GM21423 (cell line): ENCODE measurements around the gene ADGRV1.

Source experiments
- ATAC-seq: cut with Tn5 transposase; IDR thresholded peaks from one replicate; pipeline ENCODE4 v1.9.1; 2021; ENCODE audit warnings: mild to moderate bottlenecking, moderate library complexity; ENCODE audit not compliant: unreplicated experiment

The ADGRV1 gene

DNA sequence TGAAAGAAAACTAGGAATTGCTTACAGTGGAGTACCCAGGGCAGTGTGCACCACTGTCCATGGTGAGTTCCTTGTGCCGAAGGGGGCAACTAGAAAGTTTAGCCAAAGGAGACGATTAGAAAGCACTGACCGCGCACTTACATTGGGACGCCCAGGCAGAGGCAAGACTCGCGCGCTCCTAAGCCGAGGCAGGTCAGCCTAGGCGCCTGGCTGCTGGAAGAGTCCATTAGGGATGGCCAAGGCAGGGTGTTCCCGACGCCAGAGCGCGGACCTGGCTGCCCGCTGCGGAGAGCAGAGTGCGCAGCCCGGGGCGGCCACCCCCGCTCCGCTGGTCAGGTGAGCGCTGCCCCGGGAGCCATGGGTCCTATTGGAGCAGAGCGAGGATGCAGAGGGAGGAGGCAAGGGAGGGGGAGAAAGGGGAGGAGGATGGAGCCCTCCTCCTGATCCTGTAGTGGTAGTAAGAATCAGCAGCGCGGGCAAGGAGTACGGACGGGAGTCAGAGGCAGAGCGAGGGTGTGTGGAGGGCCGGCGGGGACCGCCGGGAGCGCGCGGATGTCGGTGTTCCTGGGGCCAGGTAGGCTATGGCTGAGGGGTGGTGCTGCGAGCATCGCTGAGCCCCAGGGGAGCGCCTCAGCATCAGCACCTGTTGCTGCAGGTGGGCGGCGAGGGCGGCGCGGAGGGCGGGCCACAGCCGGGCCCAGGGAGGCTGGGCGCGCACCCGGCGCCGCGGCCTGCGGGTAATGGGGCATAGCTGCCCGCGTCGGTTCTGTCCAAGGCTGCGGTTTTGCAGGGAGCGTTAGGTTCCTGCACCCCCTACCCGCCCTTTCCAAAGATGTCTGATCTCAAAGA is at the start of gene ADGRV1:
TSS of gene ADGRV1 (plus strand) at position 454 of the 849 bp plus-strand sequence. CDS start at position 553, 99 bp downstream.
- peak; percentile 45 for ATAC-seq

DNA sequence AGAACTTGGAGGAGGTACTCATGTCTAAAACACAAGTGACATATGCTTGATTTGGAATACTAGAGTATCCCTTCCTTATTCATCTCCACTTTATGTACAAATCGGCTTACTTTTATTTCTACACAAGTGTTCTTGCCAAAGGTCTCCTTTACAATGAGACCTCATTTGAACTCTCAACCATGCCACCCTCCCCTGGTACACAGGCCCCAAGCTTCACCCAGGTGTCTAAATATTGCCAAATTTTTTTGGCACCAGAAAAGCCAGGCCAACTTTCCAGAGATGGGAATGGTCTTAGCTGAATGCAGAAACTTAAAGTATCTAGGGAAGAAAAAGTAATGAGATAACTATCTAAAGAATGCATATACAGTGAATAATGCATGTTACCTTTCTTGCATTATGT is 48.2 kb upstream of the ADGRV1 start:
- ATAC-seq, result no peak

- ATAC-seq, result no peak
These were observed 44.1 kb upstream of the ADGRV1 start for GRCh38 chr5:90514520-90514919.

DNA sequence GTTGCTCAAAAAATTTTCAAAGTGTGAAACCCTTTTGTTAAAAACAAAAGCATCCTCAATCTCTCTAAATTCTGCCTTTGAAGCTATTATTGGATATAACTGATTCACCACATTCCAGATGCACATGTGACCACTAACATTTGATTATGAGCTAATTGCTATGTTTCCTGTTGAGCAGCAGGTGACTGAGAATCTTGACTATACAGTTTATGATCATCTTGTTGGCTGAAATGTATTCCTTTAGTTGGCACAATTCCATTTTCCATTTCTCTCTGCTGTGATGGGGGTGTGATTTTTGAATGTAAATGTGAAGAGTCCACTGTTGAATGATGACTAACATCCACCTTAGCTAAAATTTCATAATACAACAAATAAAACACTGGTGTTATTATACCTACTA is 39.9 kb upstream of the ADGRV1 start:
- no peak for ATAC-seq

GRCh38 chr5:90519081-90519480 is 39.5 kb upstream of the ADGRV1 start:
- no peak for ATAC-seq

- ATAC-seq, result no peak
These were observed 29.9 kb upstream of the ADGRV1 start for GRCh38 chr5:90528601-90529193.

- peak; percentile 89 for ATAC-seq
These were observed 29.2 kb upstream of the ADGRV1 start, which contains the start of gene LYSMD3 for GRCh38 chr5:90529194-90529938. TSS of gene LYSMD3 (minus strand) at chr5:90529584. CDS start at chr5:90525289, 4,295 bp downstream.

DNA sequence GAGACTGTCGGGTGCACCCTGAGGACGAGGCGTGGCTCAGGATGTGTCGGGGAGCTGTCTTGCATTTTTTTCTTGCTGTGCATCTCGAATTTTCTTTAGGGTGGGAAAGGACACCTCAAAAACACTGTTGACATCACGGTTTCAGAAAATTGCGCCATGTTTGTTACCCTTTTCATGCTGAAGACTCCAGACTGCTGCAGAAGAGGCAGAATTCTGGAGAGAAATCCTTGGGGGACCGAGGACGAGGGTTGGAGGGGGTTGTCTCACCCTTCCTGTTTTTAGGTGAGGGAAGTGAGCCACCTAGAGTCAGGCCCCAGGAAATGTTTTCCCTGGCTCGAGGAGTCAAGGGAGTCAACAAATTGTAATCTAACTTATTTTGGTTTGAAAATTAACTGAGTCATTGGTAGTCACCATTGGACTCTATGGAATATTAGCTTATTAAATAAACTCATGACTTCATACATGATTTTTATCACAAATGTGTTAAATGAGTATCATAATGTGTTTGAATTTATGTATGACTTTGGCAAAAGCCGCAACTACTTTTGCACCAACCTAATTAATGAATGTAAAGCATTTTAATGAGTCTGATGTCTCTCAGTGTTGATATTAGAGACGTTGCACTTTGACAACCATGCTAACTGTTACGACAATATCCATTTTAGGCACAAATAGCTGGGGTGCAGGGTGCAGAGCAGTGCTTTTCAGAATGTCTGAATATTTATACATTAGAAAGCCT is 28.5 kb upstream of the ADGRV1 start:
- peak; percentile 41 for ATAC-seq

GRCh38 chr5:90530736-90531487 is 27.7 kb upstream of the ADGRV1 start:
- no peak for ATAC-seq

- ATAC-seq, result no peak
These were observed 24.8 kb upstream of the ADGRV1 start for GRCh38 chr5:90533794-90534193.

GRCh38 chr5:90534922-90535321 is 23.7 kb upstream of the ADGRV1 start:
- no peak for ATAC-seq

DNA sequence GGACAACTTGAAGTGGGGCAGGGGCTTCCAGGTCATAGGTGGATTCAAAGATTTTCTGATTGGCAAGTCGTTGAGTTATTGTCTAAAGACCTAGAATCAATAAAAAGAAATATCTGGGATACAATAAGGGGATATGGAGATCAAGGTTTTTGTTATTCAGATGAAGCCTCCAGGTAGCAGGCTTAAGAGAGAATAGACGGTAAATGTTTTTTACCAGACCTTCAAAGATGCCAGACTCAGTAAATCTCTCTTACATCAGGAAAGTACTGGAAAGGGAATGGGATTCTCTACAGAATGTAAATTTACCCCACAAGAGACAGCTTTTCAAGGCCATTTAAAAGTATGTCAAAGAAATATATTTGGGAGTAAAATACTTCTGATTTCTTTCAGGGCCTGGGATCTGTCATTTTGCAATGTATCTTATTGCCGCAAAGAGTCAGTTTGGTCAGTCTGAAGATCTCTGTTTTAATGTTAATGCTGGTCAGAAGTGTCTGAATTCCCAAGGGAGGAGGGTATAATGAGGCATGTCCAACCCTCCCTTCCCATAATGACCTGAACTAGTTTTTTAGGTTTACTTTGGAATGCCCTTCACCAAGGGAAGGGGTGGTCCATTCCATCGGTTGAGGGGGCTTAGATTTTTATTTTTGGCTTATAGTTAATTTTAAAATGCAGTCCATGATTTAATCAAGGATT is 15.6 kb upstream of the ADGRV1 start:
- no peak for ATAC-seq

DNA sequence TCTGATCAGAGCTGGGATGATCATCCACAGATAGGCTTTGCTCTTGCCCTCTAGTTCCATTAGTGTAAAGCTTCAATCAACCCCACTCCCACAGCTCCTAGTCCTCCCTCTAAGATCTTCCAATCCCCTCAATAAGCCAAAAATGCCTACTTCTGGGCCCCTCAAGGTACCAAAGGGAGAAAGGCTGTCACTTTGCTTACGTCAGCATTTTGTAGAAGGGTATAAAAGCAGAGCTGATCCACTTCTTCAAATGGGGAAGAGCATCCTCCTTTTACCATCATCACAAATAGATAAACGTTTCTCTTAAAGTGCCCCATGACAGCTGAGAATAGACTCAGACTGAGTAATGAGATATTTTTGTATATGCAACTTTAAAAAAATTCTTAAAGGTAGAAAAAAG is 13.1 kb upstream of the ADGRV1 start:
- no peak for ATAC-seq

- ATAC-seq, result no peak
These were observed 12.3 kb upstream of the ADGRV1 start for GRCh38 chr5:90546216-90546837.

DNA sequence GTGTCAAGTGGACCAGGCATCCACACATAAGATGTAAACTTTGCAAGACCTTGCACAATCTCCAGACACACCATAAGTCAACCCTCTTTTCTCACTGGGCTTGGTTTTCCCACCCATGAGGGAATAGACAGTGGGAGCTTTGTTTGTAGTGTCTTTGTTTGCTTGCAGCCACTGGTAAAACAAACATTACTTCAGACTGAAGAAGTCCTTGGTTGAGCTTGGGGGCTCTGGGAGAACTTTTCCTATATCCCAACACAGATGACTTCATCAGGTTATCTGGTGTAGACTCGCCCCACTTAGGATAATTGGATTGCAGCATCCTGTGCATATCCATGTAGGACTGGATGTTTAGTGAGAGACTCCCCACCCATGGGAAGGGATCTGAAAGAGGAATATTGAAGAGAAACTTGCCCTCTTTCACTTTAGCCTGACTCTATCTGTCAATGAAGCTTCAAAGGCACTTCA is 11.5 kb upstream of the ADGRV1 start:
- no peak for ATAC-seq

DNA sequence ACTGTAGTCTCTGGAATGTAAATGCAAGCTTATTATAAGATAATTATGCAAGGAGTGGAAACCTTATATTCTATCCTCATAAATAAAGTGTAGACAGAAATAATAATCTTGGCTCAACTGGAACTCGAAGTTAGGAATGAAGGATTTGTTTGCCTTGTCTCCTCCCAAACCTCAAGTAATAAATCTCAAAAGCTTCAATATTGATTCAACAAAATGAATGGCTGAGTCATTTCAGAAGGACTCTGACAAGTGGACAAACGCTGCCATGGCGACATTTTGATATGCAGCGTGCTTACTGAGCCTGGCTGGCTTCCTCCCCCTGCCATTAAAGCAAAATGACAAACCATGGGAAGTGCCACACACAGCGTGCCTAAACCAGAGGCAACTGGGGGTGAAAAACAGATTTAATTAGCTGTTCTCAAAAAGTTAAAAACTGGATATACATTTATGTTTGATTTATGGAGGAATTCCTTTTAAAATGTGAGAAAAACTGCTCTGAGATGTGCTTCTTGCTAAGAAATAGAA is 10.5 kb upstream of the ADGRV1 start:
- ATAC-seq, result no peak

DNA sequence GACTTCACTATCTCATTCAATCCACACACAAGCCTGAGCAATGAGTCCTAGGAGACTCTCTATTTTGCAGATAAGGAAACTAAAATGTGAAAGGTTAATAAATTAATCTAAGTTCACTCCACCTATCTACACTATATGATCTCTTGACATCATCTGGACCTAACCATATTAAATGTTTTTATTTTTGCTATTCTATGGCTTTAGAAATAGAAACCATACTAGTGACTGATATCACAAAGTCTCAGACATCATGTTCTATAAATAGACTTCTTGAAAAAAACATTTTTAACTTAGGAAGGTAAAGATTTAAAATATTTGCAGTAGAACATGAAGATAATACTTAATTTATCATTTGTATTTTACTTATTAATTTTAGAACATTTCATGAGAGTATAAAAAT is 9.4 kb upstream of the ADGRV1 start:
- ATAC-seq, result no peak

GRCh38 chr5:90549729-90550275 is 8.8 kb upstream of the ADGRV1 start:
- no peak for ATAC-seq

GRCh38 chr5:90550963-90551362 is 7.6 kb upstream of the ADGRV1 start:
- no peak for ATAC-seq
